Stimulated activated effector memory CD8-positive, alpha-beta T cell treated with anti-CD3 and anti-CD28 coated beads, Interleukin-12 subunit alpha, Interleukin-12 subunit beta, amount 100 ng/mL, for 72 hours (primary cell): ENCODE results near the gene ABI2.
A peak's percentile ranks its signal among the peaks of the same experiment; 100 is the strongest.

Experiments used
- ATAC-seq: fragments of 150-1000 bp; cut with Tn5 transposase; 2 replicates; pipeline ENCODE4 v1.10.0; 2021
- DNase-seq, 2 donors: peaks; one replicate each; pipeline ENCODE4 v3.0.0; 2021 to 2022; ENCODE audit warnings: low spot score in 2 of 2
- H3K27ac Mint-ChIP-seq: one replicate; pipeline ENCODE4 v1.8.0; 2022; ENCODE audit warnings: mild to moderate bottlenecking, mixed read lengths
- H3K36me3 Mint-ChIP-seq: one replicate; pipeline ENCODE4 v1.8.0; 2022; ENCODE audit warnings: mild to moderate bottlenecking, mixed read lengths
- H3K4me1 Mint-ChIP-seq: one replicate; pipeline ENCODE4 v1.8.0; 2022; ENCODE audit warnings: mixed read lengths
- H3K4me3 Mint-ChIP-seq: one replicate; pipeline ENCODE4 v1.8.0; 2022; ENCODE audit warnings: mild to moderate bottlenecking, mixed read lengths
- H3K9me3 Mint-ChIP-seq: one replicate; pipeline ENCODE4 v1.8.0; 2022; ENCODE audit warnings: mixed read lengths

ABI2 gene

DNA sequence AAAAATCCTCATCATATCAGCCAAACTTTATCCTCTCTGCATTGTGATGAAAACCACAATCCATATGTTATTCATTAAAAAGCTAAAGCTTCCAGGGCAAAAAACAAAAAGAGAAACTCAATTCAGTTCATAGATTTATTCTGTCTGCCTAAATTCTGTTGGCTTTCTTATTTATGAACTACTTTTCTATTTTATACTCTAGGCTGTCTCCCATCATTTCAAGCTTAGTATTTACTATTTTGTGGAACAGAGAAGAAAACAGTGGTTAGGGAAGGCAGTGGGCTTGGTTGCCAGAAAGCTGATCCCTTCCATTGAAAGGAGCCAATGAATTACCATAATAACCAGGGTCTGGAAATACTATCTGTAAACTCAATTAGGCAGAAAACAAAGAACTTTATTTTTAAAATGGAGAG lies 135.1 kb downstream of the ABI2 start:
- Mint-ChIP-seq H3K27ac (no peak overlapping the region), H3K36me3 (no peaks in the 10 kb centered on the region), H3K4me3 (no peak overlapping the region), H3K9me3 (no peaks in the 10 kb centered on the region), H3K4me1 (no peaks in the 10 kb centered on the region)
- DNase-seq (no peak), ATAC-seq (no peak)

DNA sequence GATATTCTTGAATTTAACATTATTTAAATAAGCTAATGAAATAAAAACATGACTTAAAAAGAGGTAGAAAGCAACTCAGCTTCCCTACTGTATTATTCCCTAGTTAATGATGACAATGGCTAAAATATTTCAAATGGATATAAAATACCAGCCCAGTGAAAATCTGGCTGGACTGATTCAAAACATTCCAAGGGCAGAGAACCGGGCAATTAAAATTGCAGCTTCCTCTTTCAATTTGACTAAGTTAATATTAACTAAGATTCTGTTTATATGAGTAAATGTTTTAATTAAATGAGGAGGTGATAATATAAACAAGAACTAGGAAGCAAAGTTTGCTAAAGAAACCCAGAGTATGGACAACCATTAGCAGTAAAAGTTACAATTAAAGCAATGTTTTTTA lies 141.4 kb downstream of the ABI2 start:
- DNase-seq: no peak
- H3K4me1 Mint-ChIP-seq: no peaks in the 10 kb centered on the region
- ATAC-seq: no peak
- no peak overlapping the region for H3K27ac Mint-ChIP-seq
- no peak overlapping the region for H3K4me3 Mint-ChIP-seq
- no peaks in the 10 kb centered on the region for H3K36me3 Mint-ChIP-seq
- H3K9me3 Mint-ChIP-seq: no peaks in the 10 kb centered on the region

DNA sequence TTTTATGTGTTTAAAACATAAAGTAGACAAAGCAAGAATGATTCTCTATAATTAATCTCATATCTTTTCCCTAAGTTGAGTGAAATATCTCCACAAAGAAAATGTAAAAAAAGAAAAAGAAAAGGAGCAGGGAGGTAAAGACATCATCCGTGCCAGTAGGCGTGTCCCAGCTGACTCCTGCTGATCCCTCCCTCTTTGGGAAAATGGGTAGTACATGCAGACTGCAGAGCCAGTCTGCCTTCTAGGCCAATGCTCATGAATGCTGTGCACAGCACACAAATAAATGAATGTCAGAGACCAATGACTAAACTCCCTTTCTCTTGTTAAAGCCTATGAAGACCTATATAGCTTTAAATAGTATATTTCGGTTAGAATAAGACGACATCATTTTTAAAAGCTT lies 142.2 kb downstream of the ABI2 start:
- ATAC-seq (no peak), DNase-seq (no peak)
- no peak overlapping the region for H3K27ac Mint-ChIP-seq
- no peaks in the 10 kb centered on the region for H3K9me3 Mint-ChIP-seq
- no peaks in the 10 kb centered on the region for H3K36me3 Mint-ChIP-seq
- no peaks in the 10 kb centered on the region for H3K4me1 Mint-ChIP-seq
- no peak overlapping the region for H3K4me3 Mint-ChIP-seq

DNA sequence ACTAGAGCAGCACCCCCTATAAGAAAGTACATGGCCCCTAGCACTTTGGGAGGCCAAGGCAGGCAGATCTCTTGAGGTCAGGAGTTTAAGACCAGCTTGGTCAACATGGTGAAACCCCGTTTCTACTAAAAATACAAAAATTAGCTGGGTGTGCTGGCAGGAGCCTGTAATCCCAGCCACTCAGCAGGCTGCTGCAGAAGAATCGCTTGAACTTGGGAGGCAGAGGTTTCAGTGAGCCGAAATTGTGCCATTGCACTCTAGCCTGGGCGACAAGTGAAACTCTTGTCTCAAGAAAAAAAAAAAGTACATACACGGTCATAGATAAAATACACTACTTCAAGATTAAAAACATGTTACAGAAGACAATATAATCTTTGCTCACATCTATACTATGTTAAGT lies 143.1 kb downstream of the ABI2 start:
- no peak for DNase-seq
- H3K4me1 Mint-ChIP-seq: no peaks in the 10 kb centered on the region
- H3K4me3 Mint-ChIP-seq: no peak overlapping the region
- no peak for ATAC-seq
- no peaks in the 10 kb centered on the region for H3K36me3 Mint-ChIP-seq
- no peak overlapping the region for H3K27ac Mint-ChIP-seq
- no peaks in the 10 kb centered on the region for H3K9me3 Mint-ChIP-seq

- Mint-ChIP-seq H3K36me3 (no peaks in the 10 kb centered on the region), H3K27ac (no peak overlapping the region), H3K9me3 (no peaks in the 10 kb centered on the region), H3K4me3 (no peak overlapping the region), H3K4me1 (no peaks in the 10 kb centered on the region)
- no peak for ATAC-seq
- no peak for DNase-seq
Measured at GRCh38 chr2:203476881-203477280, 148.7 kb downstream of the ABI2 start.

GRCh38 chr2:203480623-203481022 lies 152.4 kb downstream of the ABI2 start:
- no peaks in the 10 kb centered on the region for H3K36me3 Mint-ChIP-seq
- H3K27ac Mint-ChIP-seq: no peak overlapping the region
- DNase-seq (no peak), ATAC-seq (no peak)
- H3K9me3 Mint-ChIP-seq: no peaks in the 10 kb centered on the region
- H3K4me1 Mint-ChIP-seq: peaks cover 6% of the 10 kb centered on the region
- H3K4me3 Mint-ChIP-seq: no peak overlapping the region

DNA sequence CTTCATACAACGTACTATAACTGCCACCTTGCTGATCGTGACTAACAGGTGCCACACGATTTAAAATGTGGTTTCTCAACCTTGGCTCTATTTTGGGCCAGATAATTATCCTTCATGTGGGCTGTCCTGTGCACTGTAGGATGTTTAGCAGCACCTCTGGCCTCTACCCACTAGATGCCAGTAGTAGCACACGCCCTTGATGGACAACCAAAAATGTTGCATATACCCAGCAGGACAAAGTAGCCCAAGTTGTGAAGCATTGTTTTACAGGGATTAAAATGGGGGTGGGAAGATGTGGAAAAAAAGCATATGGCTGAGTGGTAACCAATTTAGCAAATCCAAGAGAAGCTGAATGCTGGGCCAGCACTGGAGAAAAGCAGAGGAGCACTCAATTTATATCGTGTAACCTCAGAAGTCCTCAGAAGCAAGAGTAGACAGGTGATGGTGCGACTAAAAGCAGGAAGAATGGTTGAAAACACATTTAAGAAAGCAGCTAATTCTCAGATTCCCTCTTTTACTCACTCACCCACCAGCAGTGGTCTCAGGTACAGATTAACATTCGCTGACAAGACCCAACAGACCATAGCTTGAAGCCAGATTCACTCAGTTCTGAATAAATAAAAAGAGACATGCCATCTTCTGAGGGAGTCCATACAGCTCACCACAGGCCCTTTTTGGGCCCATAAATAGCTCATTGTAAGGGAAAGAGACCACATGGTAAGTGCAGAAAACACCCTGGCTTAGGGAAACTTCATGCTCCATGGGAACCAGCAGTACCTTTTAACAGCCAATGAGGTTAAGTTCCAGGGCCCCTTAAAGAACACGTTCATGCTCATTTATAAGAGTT lies 156.3 kb downstream of the ABI2 start:
- Mint-ChIP-seq H3K9me3 (no peaks in the 10 kb centered on the region), H3K27ac (no peak overlapping the region), H3K4me3 (no peak overlapping the region), H3K4me1 (peaks cover 6% of the 10 kb centered on the region), H3K36me3 (no peaks in the 10 kb centered on the region)
- DNase-seq: peak in 1 of 2 donors; percentile 56
- ATAC-seq: peak; percentile 92

- Mint-ChIP-seq H3K36me3 (no peaks in the 10 kb centered on the region), H3K4me3 (no peak overlapping the region)
- DNase-seq: no peak
Measured at GRCh38 chr2:203489531-203489930, 161.3 kb downstream of the ABI2 start.

DNA sequence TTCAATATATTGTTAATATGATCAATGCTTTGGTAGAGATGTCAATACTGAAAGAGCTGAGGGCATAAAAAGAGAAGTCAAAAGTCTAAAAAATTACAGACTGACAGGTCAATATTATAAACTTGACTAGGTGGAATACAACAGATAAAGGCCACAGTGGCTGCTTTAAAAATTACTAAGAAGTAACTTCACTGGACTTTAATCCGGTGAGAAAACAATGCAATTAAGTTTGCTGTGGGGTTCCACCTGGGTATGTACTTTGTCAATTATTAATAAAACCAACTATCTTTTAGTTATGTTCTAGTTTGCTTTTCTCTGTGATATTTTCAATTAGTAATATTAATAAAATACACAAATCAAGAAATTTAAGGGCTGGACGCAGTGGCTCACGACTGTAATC lies 162.2 kb downstream of the ABI2 start:
- Mint-ChIP-seq H3K9me3 (no peaks in the 10 kb centered on the region), H3K36me3 (no peaks in the 10 kb centered on the region), H3K27ac (no peak overlapping the region), H3K4me3 (no peak overlapping the region), H3K4me1 (peaks cover 9% of the 10 kb centered on the region)
- DNase-seq (no peak), ATAC-seq (no peak)

More at GRCh38 chr2:203489531-203489930, 161.3 kb downstream of the ABI2 start:
- Mint-ChIP-seq H3K9me3 (no peaks in the 10 kb centered on the region), H3K27ac (no peak overlapping the region), H3K4me1 (peaks cover 10% of the 10 kb centered on the region)
- ATAC-seq: no peak

GRCh38 chr2:203492965-203493364 lies 164.8 kb downstream of the ABI2 start:
- Mint-ChIP-seq H3K4me3 (no peak overlapping the region), H3K36me3 (no peaks in the 10 kb centered on the region), H3K9me3 (no peaks in the 10 kb centered on the region), H3K4me1 (peaks cover 9% of the 10 kb centered on the region), H3K27ac (peak overlapping the region; percentile 43)
- no peak for DNase-seq
- peak; percentile 91 for ATAC-seq
